OCI-LY7 (cell line): ENCODE measurements around the gene MUC22.

Experiments
- CTCF ChIP-seq: fragments of 200-600 bp; sonication (generic); conservative IDR thresholded peaks from 2 replicates; pipeline ENCODE4 v1.5.1; 2014; ENCODE audit warnings: mild to moderate bottlenecking, antibody characterized with exemption, low read length, moderate library complexity, mixed read lengths
- EZH2phosphoT487 ChIP-seq: fragments of 200-600 bp; sonication (generic); IDR thresholded peaks from 2 replicates; pipeline ENCODE4 v1.6.1; 2018; ENCODE audit warnings: low read depth, borderline replicate concordance, mild to moderate bottlenecking, mixed run types, antibody characterized with exemption, low read length, moderate library complexity, mixed read lengths

GRCh38 chr6:30983439-30983838 is 26.8 kb upstream of the MUC22 start, which contains the start of gene MUC21:
- TF ChIP-seq CTCF (no peak), EZH2phosphoT487 (no peak)
